Head of caudate nucleus (tissue), 42 donors: Measurements from ENCODE around the gene CEBPG.

Experiments
- DNase-seq, 42 donors: peaks; one replicate each; pipeline versions ENCODE4 v3.0.0 to v3.0.0-alpha.2; 2020 to 2021; ENCODE audit warnings: mixed read lengths in 7 of 42
- intact Hi-C: fragments of 100-400 bp; cut with DNase I; formaldehyde crosslinking; loops from one replicate; pipeline ENCODE4 v1.15.0; 2022

Gene CEBPG

GRCh38 chr19:33348301-33349010 lies 25.1 kb upstream of the CEBPG start:
- intact Hi-C loops = no loop called here
- peak in 1 of 42 donors; percentile 39 for DNase-seq

DNA sequence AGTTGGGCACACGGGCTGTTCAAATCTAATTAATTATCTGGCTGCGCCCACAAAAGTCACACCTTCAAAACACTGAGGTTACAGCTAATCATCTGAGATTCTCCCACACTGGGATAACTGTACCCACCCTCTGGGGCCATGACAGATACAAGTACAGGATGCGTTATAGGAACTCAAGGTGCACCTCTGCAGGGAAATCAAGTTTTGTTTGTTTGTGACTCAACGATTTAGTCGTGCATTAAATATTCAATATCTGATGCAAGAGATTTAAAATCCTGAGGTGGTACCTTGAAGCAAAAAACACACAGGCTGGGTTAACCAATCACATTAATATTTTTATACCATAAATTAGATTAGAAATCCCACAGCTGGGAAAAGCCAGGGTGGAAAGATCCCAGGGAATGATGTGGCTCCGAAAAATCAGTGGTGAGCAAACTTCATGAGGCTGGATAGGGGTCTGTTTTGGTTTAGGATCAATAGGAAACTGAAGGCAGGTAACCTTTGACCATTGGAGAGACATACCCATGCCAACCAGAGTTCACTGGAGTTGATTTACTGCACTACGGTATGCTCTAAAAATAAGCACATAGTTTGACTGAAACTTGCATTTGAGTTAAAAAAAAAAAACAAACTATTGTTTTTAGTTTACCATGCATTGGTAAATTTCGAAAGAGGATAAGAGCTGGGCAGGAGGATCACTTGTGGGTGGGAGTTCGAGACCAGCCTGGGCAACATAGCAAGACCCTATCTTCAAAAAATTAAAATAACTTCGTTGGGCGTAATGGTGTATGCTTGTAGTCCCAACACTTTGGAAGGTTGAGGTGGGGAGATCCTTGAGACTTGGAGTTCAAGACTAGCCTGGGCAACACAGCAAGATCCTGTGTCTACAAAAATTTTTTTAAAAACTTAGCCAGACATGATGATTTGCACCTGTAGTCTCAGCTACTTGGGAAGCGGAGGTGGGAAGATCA lies 23.9 kb upstream of the CEBPG start:
- DNase-seq = peak in 2 of 42 donors; percentile 37 to 53
- intact Hi-C loops = no loop called here

GRCh38 chr19:33350538-33351309 lies 22.8 kb upstream of the CEBPG start:
- intact Hi-C loops = no loop called here
- DNase-seq = no peak

DNA sequence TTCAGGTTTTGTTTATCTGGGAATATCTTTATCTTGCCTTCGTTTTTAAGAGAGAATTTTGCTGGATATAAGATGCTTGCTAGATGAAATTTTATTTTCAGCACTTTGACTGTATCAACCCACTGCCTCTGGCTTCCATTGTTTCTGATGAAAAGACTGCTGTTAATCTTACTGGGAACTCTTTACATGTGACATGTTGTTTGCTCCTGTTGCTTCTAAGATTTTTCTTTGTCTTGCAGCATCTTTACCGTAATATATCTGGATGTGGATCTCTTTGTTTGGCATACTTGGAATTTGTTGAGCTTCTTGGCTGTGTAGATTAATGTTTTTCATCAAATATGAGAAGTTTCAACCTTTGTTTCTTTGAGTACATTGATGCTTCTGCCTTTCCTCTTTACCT lies 18.0 kb upstream of the CEBPG start:
- intact Hi-C loops = no loop called here

DNA sequence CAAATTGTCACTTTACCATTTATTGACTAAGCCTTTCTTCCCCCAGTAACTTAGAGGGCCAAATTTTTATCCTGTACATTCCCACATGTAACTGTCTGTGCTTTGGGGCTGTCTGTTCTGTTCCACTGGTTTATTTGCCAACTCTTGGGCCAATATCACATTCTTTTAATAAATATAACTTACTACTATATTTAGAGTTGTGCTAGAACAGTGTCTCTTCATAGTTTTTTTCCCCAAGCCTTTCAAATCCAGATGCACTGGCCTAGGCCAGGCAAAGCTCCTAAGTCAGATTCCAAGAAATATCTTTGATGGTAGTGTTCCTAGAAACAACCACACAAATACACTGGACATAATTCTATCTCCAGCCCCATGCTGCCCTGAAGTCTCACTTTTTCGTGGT lies 16.0 kb upstream of the CEBPG start:
- intact Hi-C loops = no loop called here
- DNase-seq = peak in 1 of 42 donors; percentile 1

More for the DNA sequence above, 18.0 kb upstream of the CEBPG start:
- DNase-seq = no peak

DNA sequence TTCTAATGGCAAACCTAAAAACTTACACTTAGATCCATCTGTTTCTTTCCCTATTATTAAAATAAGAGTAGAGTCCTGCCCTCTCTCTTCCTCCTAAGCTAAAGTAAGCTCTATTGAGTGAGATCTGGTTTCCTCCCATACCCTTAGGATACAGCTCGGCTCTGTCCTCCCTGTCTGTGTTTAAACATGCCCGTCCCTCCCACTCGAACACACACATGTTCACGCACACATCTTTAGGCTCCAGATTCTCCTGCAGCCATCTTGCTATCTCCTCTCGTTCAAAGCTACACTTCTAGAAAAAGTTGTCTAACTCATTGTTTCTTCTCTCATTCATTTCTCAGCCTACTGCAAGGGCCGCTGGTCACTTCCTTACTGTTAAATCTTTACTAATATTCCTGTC lies 15.1 kb upstream of the CEBPG start:
- peak in 1 of 42 donors; percentile 1 for DNase-seq
- intact Hi-C loops = no loop called here

DNA sequence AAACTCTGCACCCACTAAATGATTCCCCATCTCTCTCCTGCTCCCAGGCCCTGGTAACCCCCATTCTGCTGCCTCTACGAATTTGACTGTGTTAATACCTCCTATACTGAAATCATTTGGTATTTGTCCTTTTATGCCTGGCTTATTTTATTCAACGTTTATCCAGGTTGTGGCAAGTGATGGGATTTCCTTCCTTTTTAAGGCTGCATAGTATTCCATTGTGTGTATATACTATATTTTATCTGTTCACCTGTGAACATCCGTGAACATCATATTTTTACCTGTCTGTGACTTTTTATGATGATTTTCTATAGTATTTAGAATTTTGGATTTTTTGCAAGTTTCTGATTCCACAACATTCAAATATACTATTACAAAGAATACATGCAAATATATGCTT lies 13.9 kb upstream of the CEBPG start:
- no peak for DNase-seq
- intact Hi-C loops = no loop called here

- peak in 1 of 42 donors; percentile 10 for DNase-seq
- intact Hi-C loops = no loop called here
These were observed 10.8 kb upstream of the CEBPG start for GRCh38 chr19:33362508-33363228.

DNA sequence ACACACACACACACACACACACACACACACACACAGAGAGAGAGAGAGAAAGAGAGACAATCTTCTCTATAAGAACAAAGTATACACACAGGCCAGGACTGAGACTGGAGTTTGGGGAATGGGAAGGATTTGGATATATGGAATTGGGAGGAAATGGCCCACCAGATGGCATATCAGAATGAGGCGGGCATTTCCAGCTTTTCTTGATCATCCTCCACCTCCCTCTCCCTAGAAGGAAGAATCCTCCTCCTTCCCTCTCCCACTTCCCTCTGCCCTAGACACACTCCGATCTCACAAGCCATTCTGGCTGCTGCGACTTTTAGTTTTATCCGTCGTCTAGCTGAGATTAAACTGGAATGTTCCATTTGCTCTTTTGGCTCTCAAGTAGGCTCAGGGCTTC lies 10.0 kb upstream of the CEBPG start:
- intact Hi-C loops = no loop called here

GRCh38 chr19:33365691-33366090 lies 7.8 kb upstream of the CEBPG start:
- DNase-seq = no peak
- intact Hi-C loops = no loop called here

More for the DNA sequence above, 10.0 kb upstream of the CEBPG start:
- DNase-seq = no peak

DNA sequence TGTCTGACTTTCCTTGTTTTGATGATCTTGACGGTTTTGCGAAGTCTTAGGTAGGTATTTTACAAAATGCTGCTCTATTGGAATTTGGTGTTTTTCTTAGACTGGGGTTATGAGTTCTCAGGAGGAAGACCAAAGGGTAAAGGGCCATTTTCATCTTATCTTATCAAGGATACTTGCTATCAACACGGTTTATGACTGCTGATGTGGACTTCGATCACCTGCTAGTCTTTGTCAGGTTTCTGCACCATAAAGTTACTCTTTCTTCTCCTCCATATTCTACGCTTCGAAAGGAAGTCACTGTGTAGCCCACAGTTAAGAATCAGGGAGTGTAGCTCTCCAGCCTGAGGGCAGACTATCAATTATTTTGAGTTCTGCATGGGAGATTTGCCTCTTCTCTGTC lies 7.4 kb upstream of the CEBPG start:
- DNase-seq = no peak
- intact Hi-C loops = no loop called here

GRCh38 chr19:33366897-33367296 lies 6.6 kb upstream of the CEBPG start:
- intact Hi-C loops = no loop called here
- DNase-seq = peak in 2 of 42 donors; percentile 7 to 17

GRCh38 chr19:33368074-33368864 lies 5.2 kb upstream of the CEBPG start:
- DNase-seq = no peak
- intact Hi-C loops = no loop called here

- intact Hi-C loops = loop anchor here (5.0 kb wide), 1 partner anchor 68 kb away; the partner anchor contains the start of gene CEBPA
- DNase-seq = peak in 1 of 42 donors; percentile 34
These were observed 2.7 kb upstream of the CEBPG start for GRCh38 chr19:33370783-33371182.

DNA sequence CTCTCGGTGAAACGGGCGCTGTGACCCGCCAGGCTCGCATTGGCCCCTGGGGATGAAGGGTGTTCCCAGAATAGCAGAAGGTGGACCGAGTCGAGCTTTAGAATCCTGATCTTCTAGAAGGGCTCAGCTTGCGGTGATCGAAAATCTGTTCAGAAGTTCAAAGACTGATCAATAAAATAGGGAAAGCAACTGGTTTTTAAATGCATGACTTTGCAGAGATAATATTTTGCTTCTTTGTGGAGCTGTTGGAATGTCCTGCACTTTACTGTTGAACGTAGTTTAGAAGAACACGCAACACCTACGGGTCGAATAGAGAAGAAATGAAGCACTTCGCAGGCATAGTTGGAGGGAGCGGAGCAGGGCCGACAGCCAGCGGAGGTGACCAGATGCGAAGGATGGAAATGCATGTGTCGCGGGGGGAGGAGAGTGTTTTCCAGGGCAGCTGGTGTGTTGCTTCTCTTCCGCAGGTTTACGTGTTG lies 766 bp downstream of the CEBPG start:
- intact Hi-C loops = loop anchor here (5.0 kb wide), 1 partner anchor 72 kb away; the partner anchor contains the start of gene CEBPA

GRCh38 chr19:33375156-33375836 lies 1.8 kb downstream of the CEBPG start:
- peak in 2 of 42 donors; percentile 6 to 23 for DNase-seq
- intact Hi-C loops = no loop called here

More for the DNA sequence above, 766 bp downstream of the CEBPG start:
- peak in 8 of 42 donors; percentile 32 to 72 (median 43) for DNase-seq

DNA sequence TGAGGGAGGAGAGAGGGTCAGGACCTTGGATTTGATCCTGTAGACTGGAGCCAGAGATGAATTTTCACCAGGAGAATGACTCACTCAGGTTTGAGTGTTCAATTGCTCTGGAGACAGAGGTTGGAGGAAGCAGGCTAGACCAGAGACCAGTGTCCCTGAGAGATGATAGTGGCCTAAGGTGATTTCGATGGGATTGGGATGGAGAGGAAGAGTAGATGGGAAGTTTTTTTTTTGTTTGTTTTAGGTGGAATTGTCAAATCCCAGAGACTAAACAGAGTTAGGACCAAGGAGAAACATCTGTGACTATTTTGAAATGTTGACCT lies 2.3 kb downstream of the CEBPG start:
- intact Hi-C loops = no loop called here

More for the DNA sequence above, 2.3 kb downstream of the CEBPG start:
- DNase-seq = no peak
